Activated T-helper 1 cell treated with anti-CD3 and anti-CD28 coated beads, Interleukin-2, amount 50 U/mL, for 16 hours (primary cell): ENCODE data around the gene SP140.
"Not testable (repeated sequence)": the region's sequence is repeated elsewhere in the genome, so short reads cannot be mapped to it uniquely, and the experiment has no call there.

Source experiments
- DNase-seq, 2 donors: peaks; one replicate each; pipeline ENCODE4 v3.0.0-alpha.2; 2020; ENCODE audit warnings: low read depth in 1 of 2, low spot score in 1 of 2

The SP140 gene

GRCh38 chr2:230325316-230326243 lies 100.0 kb downstream of the SP140 start:
- DNase-seq, result no peak

GRCh38 chr2:230326453-230327417 lies 101.2 kb downstream of the SP140 start, which contains the start of gene SP140L:
Gene SP140L, plus strand, starts transcription at chr2:230327193. Its CDS starts 77 bp downstream, at chr2:230327270.
- peak; percentile 61 to 63 for DNase-seq

- no peak for DNase-seq
Observed at GRCh38 chr2:230327418-230328154, 102.0 kb downstream of the SP140 start.

- no peak for DNase-seq
Observed at GRCh38 chr2:230328155-230328458, 102.6 kb downstream of the SP140 start.

- DNase-seq, result no peak
Observed at GRCh38 chr2:230329946-230330605, 104.5 kb downstream of the SP140 start.

GRCh38 chr2:230330725-230331124 lies 105.2 kb downstream of the SP140 start:
- DNase-seq, result no peak

- DNase-seq, result no peak
Observed at GRCh38 chr2:230335461-230335863, 109.9 kb downstream of the SP140 start.

- DNase-seq, result no peak
Observed at GRCh38 chr2:230335864-230336506, 110.4 kb downstream of the SP140 start.

GRCh38 chr2:230341936-230342528 lies 116.5 kb downstream of the SP140 start:
- not testable (repeated sequence) for DNase-seq

- not testable (repeated sequence) for DNase-seq
Observed at GRCh38 chr2:230343041-230343624, 117.6 kb downstream of the SP140 start.

GRCh38 chr2:230343747-230344146 lies 118.2 kb downstream of the SP140 start:
- DNase-seq, result no peak

- no peak for DNase-seq
Observed at GRCh38 chr2:230346465-230346864, 120.9 kb downstream of the SP140 start.

- no peak for DNase-seq
Observed at GRCh38 chr2:230346921-230347533, 121.5 kb downstream of the SP140 start.

GRCh38 chr2:230347659-230348305 lies 122.2 kb downstream of the SP140 start:
- DNase-seq, result no peak

GRCh38 chr2:230348787-230349186 lies 123.3 kb downstream of the SP140 start:
- DNase-seq, result no peak

GRCh38 chr2:230356084-230356483 lies 130.5 kb downstream of the SP140 start:
- DNase-seq, result no peak

GRCh38 chr2:230358305-230358704 lies 132.8 kb downstream of the SP140 start:
- DNase-seq, result no peak

GRCh38 chr2:230360028-230360427 lies 134.5 kb downstream of the SP140 start:
- DNase-seq, result no peak
